K562 (cell line): ENCODE data around the gene VDAC1. TPM values are rescaled to one million over a fixed set of nuclear protein-coding genes. Genes with fewer than 3 reads are reported as not detected.

Experiments
- ATAC-seq: fragments of 200-7000 bp; cut with Tn5 transposase; 3 replicates; pipeline ENCODE4 v1.9.1; 2020; ENCODE audit warnings: moderate library complexity
- BruUV-seq: library from RNA; stranded (reverse); fragments of 400-500 nt; replicated peaks from 2 replicates; lab custom pipeline; 2021; lab: Mats Ljungman, UMichigan
- CTCF ChIA-PET: fragments of 300-600 bp; formaldehyde crosslinking; extraction: SDS; loops from one replicate; lab custom pipeline; 2021; ENCODE audit warnings: low intra/inter-chr PET ratio; lab: Yijun Ruan, JAX
- POLR2A ChIA-PET: fragments of 300-600, 350-650 bp; sonication (Branson Sonifier 250); formaldehyde crosslinking; extraction: SDS; loops from one replicate; lab custom pipeline; 2021; ENCODE audit warnings: antibody characterized with exemption, inconsistent platforms; lab: Yijun Ruan, JAX
- DNase-seq, 4 experiments: peaks; one replicate each; pipeline versions ENCODE4 v3.0.0 to v3.0.0-alpha.2; 2011 to 2018; ENCODE audit warnings: low spot score in 3 of 4, mixed read lengths in 3 of 4; ENCODE audit errors: extremely low read depth in 1 of 4
- FAIRE-seq: peaks from 2 replicates; lab custom pipeline; 2011; peaks lifted over from hg19 to GRCh38; lab: Jason Lieb, UNC
- H2AFZ ChIP-seq: 2 replicates; pipeline ENCODE4 v1.6.0; 2011; ENCODE audit warnings: low read depth, low read length, control low read depth, inconsistent platforms
- H3K27ac ChIP-seq: fragments of 200-600 bp; 3 replicates; pipeline ENCODE4 v1.8.0; 2011; ENCODE audit warnings: low read depth, mild to moderate bottlenecking, control low read depth, inconsistent platforms, low read length, moderate library complexity, mixed read lengths; ENCODE audit errors: extremely low read depth
- H3K27me3 ChIP-seq, 2 experiments: fragments of 300-600 bp in 1 of 2; 2 replicates in 1 of 2; 3 replicates in 1 of 2; pipeline versions ENCODE4 v1.6.0 to v1.8.0; 2011; ENCODE audit warnings: inconsistent platforms in 2 of 2, low read length in 2 of 2, mild to moderate bottlenecking in 1 of 2, mixed read lengths in 1 of 2, moderate library complexity in 1 of 2; ENCODE audit not compliant: control insufficient read depth in 2 of 2, insufficient read depth in 2 of 2
- H3K36me3 ChIP-seq: fragments of 300-600 bp; 3 replicates; pipeline ENCODE4 v1.8.0; 2011; ENCODE audit warnings: mild to moderate bottlenecking, low read length, inconsistent platforms; ENCODE audit not compliant: control insufficient read depth, insufficient read depth
- H3K4me1 ChIP-seq, 2 experiments: fragments of 200-600 bp in 1 of 2; replicated peaks in 1 of 2; 2 replicates in 1 of 2; 3 replicates in 1 of 2; pipeline versions ENCODE4 v1.5.1 to v1.8.0; 2011; ENCODE audit warnings: inconsistent platforms in 2 of 2, low read length in 2 of 2, mild to moderate bottlenecking in 1 of 2, mixed read lengths in 1 of 2, moderate library complexity in 1 of 2; ENCODE audit not compliant: control insufficient read depth in 2 of 2, insufficient read depth in 2 of 2
- H3K4me2 ChIP-seq: 2 replicates; pipeline ENCODE4 v1.6.1; 2011; ENCODE audit warnings: low read length, control low read depth, inconsistent platforms, mixed read lengths; ENCODE audit not compliant: insufficient read depth
- H3K4me3 ChIP-seq: fragments of 200-600 bp; sonication (generic), shearing (Covaris generic); 2 replicates; pipeline ENCODE4 v1.5.1; 2016; ENCODE audit warnings: control low read depth, inconsistent platforms
- H3K79me2 ChIP-seq: fragments of 200-600 bp; 3 replicates; pipeline ENCODE4 v1.8.0; 2011; ENCODE audit warnings: low read length, inconsistent platforms; ENCODE audit not compliant: control insufficient read depth, insufficient read depth
- H3K9ac ChIP-seq, 2 experiments: 2 replicates each; pipeline versions ENCODE4 v1.6.0 to v1.6.1; 2011; ENCODE audit warnings: low read depth in 2 of 2, low read length in 2 of 2, control low read depth in 1 of 2, inconsistent platforms in 1 of 2, mild to moderate bottlenecking in 1 of 2, mixed read lengths in 1 of 2; ENCODE audit not compliant: insufficient read depth in 1 of 2
- H3K9me1 ChIP-seq: one replicate; pipeline ENCODE4 v1.6.0; 2011; ENCODE audit warnings: inconsistent platforms, mild to moderate bottlenecking, low read length, moderate library complexity; ENCODE audit not compliant: control insufficient read depth, insufficient read depth
- H3K9me3 ChIP-seq: replicated peaks from 2 replicates; pipeline ENCODE4 v1.5.1; 2011; ENCODE audit warnings: low read depth, low read length, inconsistent platforms; ENCODE audit not compliant: control insufficient read depth, insufficient read depth
- H4K20me1 ChIP-seq: replicated peaks from 2 replicates; pipeline ENCODE4 v1.6.1; 2011; ENCODE audit warnings: low read length, inconsistent platforms, mixed read lengths; ENCODE audit not compliant: control insufficient read depth, insufficient read depth
- ATF1 ChIP-seq, 2 experiments: fragments of 450-650 bp in 1 of 2; IDR thresholded peaks; 2 replicates each; pipeline ENCODE4 v1.6.1; 2016; ENCODE audit warnings: missing compliant biosample characterization in 1 of 2, missing genetic modification characterization in 1 of 2
- ATF3 ChIP-seq, 2 experiments: fragments of 450-650 bp in 1 of 2; sonication (generic) in 1 of 2; formaldehyde crosslinking in 1 of 2; IDR thresholded peaks in 1 of 2; conservative IDR thresholded peaks in 1 of 2; 2 replicates each; pipeline versions ENCODE4 v1.6.1 to v1.8.1; 2016 to 2023; ENCODE audit warnings: mild to moderate bottlenecking in 2 of 2, moderate library complexity in 2 of 2, inconsistent platforms in 1 of 2, missing genetic modification reagents in 1 of 2
- BCL6 ChIP-seq: fragments of 250-450 bp; sonication (Bioruptor Pico); IDR thresholded peaks from 2 replicates; pipeline ENCODE4 v1.4.0; 2020
- BDP1 ChIP-seq: IDR thresholded peaks from 3 replicates; pipeline ENCODE4 v1.6.1; 2011; ENCODE audit not compliant: insufficient read length, insufficient read depth
- BRD9 ChIP-seq: fragments of 450-650 bp; IDR thresholded peaks from 2 replicates; pipeline ENCODE4 v1.6.1; 2018; ENCODE audit warnings: low read depth; ENCODE audit not compliant: partially characterized antibody
- CEBPG ChIP-seq, 3 experiments: fragments of 200-800 bp in 1 of 3; sonication (Bioruptor generic) in 1 of 3; sonication (generic) in 1 of 3; formaldehyde crosslinking in 1 of 3; IDR thresholded peaks in 2 of 3; conservative IDR thresholded peaks in 1 of 3; 2 replicates each; pipeline versions ENCODE4 v1.6.1 to v1.8.0; 2016 to 2022; ENCODE audit warnings: missing compliant biosample characterization in 2 of 3, missing genetic modification characterization in 2 of 3, mild to moderate bottlenecking in 1 of 3, missing genetic modification reagents in 1 of 3
- CTBP1 ChIP-seq: fragments of 450-650 bp; IDR thresholded peaks from 2 replicates; pipeline ENCODE4 v1.6.1; 2016; ENCODE audit warnings: borderline replicate concordance
- EP300 ChIP-seq: IDR thresholded peaks from 2 replicates; pipeline ENCODE4 v1.6.1; 2012; ENCODE audit warnings: low read length, improper control_type of control experiment
- FOSL1 ChIP-seq: fragments of 200-800 bp; sonication (Bioruptor generic); conservative IDR thresholded peaks from 2 replicates; pipeline ENCODE4 v1.6.1; 2016; ENCODE audit warnings: missing genetic modification characterization, missing compliant biosample characterization
- GTF2F1 ChIP-seq: IDR thresholded peaks from 2 replicates; pipeline ENCODE4 v1.6.1; 2011; ENCODE audit warnings: low read depth, low read length, improper control_type of control experiment
- HES1 ChIP-seq: fragments of 450-650 bp; IDR thresholded peaks from 2 replicates; pipeline ENCODE4 v1.6.1; 2016; ENCODE audit warnings: low read depth, mild to moderate bottlenecking, moderate library complexity
- JUND ChIP-seq, 2 experiments: IDR thresholded peaks; 2 replicates in 1 of 2; 3 replicates in 1 of 2; pipeline ENCODE4 v1.6.1; 2011; ENCODE audit warnings: borderline replicate concordance in 2 of 2, low read depth in 2 of 2, low read length in 2 of 2, improper control_type of control experiment in 1 of 2, missing biosample characterization in 1 of 2, missing genetic modification characterization in 1 of 2, missing genetic modification reagents in 1 of 2
- NFATC3 ChIP-seq: fragments of 450-650 bp; IDR thresholded peaks from 2 replicates; pipeline ENCODE4 v1.6.1; 2017; ENCODE audit warnings: mild to moderate bottlenecking
- PCBP1 ChIP-seq: fragments of 200-400 bp; formaldehyde crosslinking; IDR thresholded peaks from 2 replicates; pipeline ENCODE4 v1.6.1; 2018; ENCODE audit warnings: mild to moderate bottlenecking, low read depth, low read length; ENCODE audit not compliant: poor library complexity, severe bottlenecking
- SMARCA4 ChIP-seq: fragments of 450-650 bp; IDR thresholded peaks from 2 replicates; pipeline ENCODE4 v1.6.1; 2016
- SPI1 ChIP-seq: IDR thresholded peaks from 2 replicates; pipeline ENCODE4 v1.6.1; 2011; ENCODE audit warnings: low read depth, low read length, control low read depth, borderline replicate concordance
- TAF7 ChIP-seq: fragments of 450-650 bp; IDR thresholded peaks from 2 replicates; pipeline ENCODE4 v1.6.1; 2016; ENCODE audit warnings: missing genetic modification characterization, missing compliant biosample characterization
- ZNF146 ChIP-seq: IDR thresholded peaks from one replicate; pipeline ENCODE4 v1.6.1; 2018; ENCODE audit warnings: missing compliant biosample characterization; ENCODE audit not compliant: unreplicated experiment
- ZNF695 ChIP-seq: fragments of 450-650 bp; formaldehyde crosslinking; IDR thresholded peaks from 2 replicates; pipeline ENCODE4 v1.4.0; 2020; ENCODE audit warnings: mild to moderate bottlenecking, moderate library complexity
- ZNF707 ChIP-seq: fragments of 250-450 bp; sonication (Bioruptor Pico); conservative IDR thresholded peaks from 2 replicates; pipeline ENCODE4 v1.8.0; 2022; ENCODE audit warnings: inconsistent platforms, mild to moderate bottlenecking, moderate library complexity
- WGBS: fragments of 100-300 bp; shearing (Covaris generic); methylation state at CpG from one replicate; pipeline ENCODE4 v1.1.6; 2016; ENCODE audit warnings: low coverage, mixed read lengths; ENCODE audit not compliant: insufficient coverage; ENCODE audit errors: missing lambda C conversion rate; 5-methylcytosine and 5-hydroxymethylcytosine counted together
- in situ Hi-C: fragments of 300-500 bp; cut with MboI; formaldehyde crosslinking; loops from 4 replicates; pipeline ENCODE4 v1.15.0; 2018; ENCODE audit warnings: inconsistent platforms, mixed read lengths
- intact Hi-C: fragments of 100-400 bp; cut with micrococcal nuclease; formaldehyde crosslinking; loops from 2 replicates; pipeline ENCODE4 v1.14.2; 2022
- polyA plus RNA-seq, 8 experiments: library from polyadenylated mRNA; depleted of rRNA in 4 of 8; stranded (reverse) in 5 of 8; unstranded in 3 of 8; fragments of >200 nt; fragmentation: Nextera tagmentation in 2 of 8; fragmentation: Illumina TruSeq in 1 of 8; extraction: Ambion mirVana in 2 of 8; extraction: Trizol in 1 of 8; gene quantifications; 2 replicates each; pipeline versions ENCODE4 v1.2.1 to v1.2.3, GENCODE V29; 2011 to 2014; ENCODE audit warnings: inconsistent platforms in 1 of 8, missing spikeins in 1 of 8
- total RNA-seq, 7 experiments: library from RNA; depleted of rRNA in 6 of 7; stranded (reverse); fragments of >200 nt in 6 of 7; fragmentation: Illumina TruSeq in 2 of 7; extraction: Trizol in 2 of 7; gene quantifications; 2 replicates each; pipeline versions ENCODE4 v1.2.1 to v1.2.3, GENCODE V29; 2011 to 2021; ENCODE audit warnings: low replicate concordance in 1 of 7

VDAC1 gene
- total and polyA plus RNA-seq, 9 of the 15 experiments (the other 6 are each of a cell fraction or from before 2014, with no cell fraction given) = 168 to 366 (median 293) TPM

GRCh38 chr5:133995341-133995740, 9.4 kb downstream of the VDAC1 start:
- ATAC-seq = peak; percentile 68
- Histone ChIP-seq H3K9ac (peak overlapping the region in 1 of 2 experiments; percentile 39; a peak in 1 of 4 replicates), H3K27ac (peak overlapping the region; percentile 42; the same call in 2 of the 3 replicates), H4K20me1 (peaks cover 73% of the 10 kb centered on the region), H3K27me3 (no peaks in the 10 kb centered on the region), H3K4me2 (peak overlapping the region; percentile 44), H3K9me1 (peaks cover 19% of the 10 kb centered on the region), H3K36me3 (peaks cover 63% of the 10 kb centered on the region), H3K79me2 (peaks cover 97% of the 10 kb centered on the region), H2AFZ (no peak overlapping the region), H3K4me1 (peaks cover 18 to 23% of the 10 kb centered on the region in 2 experiments), H3K9me3 (no peaks in the 10 kb centered on the region), H3K4me3 (no peak overlapping the region)
- DNase-seq = peak; percentile 43 to 52 (median 49)
- CTCF ChIA-PET = no interaction called here
- 35% methylated on average over 8 of the region's 8 CpGs for WGBS
- in situ Hi-C loops = no loop called here
- no TSS peak for BruUV-seq
- intact Hi-C loops = no loop called here
- POLR2A ChIA-PET = interaction anchor here (0.7 kb wide), 1 partner anchor 9 kb away, joined by 4 read pairs; no protein-coding TSS in a partner anchor
- peak; percentile 44 for FAIRE-seq
- TF ChIP-seq BRD9 = no peak
- no peak for TF ChIP-seq EP300
- no peak for TF ChIP-seq ZNF707 (CRISPR knock-in tag)
- TF ChIP-seq CEBPG (CRISPR knock-in tag; IDR thresholded peaks at IDR 0.05) = no peak
- no peak for TF ChIP-seq CEBPG (tag; conservative IDR thresholded peaks at IDR 0.05 in 1 of 2, IDR thresholded peaks at IDR 0.05 in 1 of 2)
- TF ChIP-seq ZNF146 (CRISPR knock-in tag) = no peak
- TF ChIP-seq SPI1 = no peak
- no peak for TF ChIP-seq TAF7 (tag)
- TF ChIP-seq NFATC3 = no peak
- no peak for TF ChIP-seq ATF1 (CRISPR knock-in tag; IDR thresholded peaks at IDR 0.05)
- TF ChIP-seq ATF1 (tag; IDR thresholded peaks at IDR 0.05) = no peak
- TF ChIP-seq CTBP1 = no peak
- TF ChIP-seq PCBP1 = no peak
- TF ChIP-seq SMARCA4 = 0 out of 2 replicates have a peak, but pooled peaks have one; percentile 18
- TF ChIP-seq JUND (IDR thresholded peaks at IDR 0.05; ENCODE audit: borderline replicate concordance, low read depth, low read length) = peak; percentile 91
- peak; percentile 70; the same call in 1 of the 3 replicates for TF ChIP-seq JUND (tag; IDR thresholded peaks at IDR 0.05; ENCODE audit: borderline replicate concordance, low read depth, low read length)
- TF ChIP-seq ZNF695 (CRISPR knock-in tag) = no peak
- TF ChIP-seq BDP1 = no peak
- TF ChIP-seq HES1 = no peak
- TF ChIP-seq ATF3 (IDR thresholded peaks at IDR 0.05) = peak; percentile 92
- no peak for TF ChIP-seq ATF3 (CRISPR knock-in tag; conservative IDR thresholded peaks at IDR 0.05)
- peak; percentile 50 for TF ChIP-seq FOSL1 (tag)
- no peak for TF ChIP-seq GTF2F1
- TF ChIP-seq BCL6 = no peak
